NCI-H2107 (cell line): ENCODE results near the gene ARL15.

Experiments used
- DNase-seq: peaks from one replicate; lab custom pipeline; 2025; lab: John Stamatoyannopoulos, UW

Gene ARL15

DNA sequence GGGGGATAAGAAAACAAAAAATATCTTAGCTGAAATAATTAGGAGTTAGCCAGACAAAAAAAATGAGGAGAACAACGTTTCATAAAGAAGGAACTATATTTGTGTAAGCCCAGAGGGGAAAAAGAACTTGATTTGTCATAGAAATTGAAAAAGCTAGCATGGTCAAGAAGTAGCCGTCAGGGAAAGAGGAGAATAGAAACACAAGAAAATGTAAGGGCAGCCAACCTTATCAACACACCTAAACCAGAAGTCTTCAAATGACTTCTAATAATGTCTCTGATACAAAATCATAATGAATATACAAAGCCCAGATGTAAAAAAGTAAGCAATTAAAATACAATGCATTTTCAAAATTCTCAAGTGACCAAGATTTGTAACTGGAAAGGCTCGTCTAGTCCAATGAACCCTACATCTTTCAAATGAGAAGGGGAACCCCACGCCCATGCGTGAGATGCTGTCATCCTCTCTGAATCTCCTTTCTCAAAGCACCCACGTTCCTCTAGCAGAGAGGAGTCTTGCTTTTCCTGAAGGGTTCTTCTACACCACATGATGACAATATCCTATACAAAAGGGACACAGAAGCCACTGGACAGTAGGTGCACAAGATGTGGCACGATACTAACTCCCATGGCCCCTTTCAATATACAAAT, 103.7 kb downstream of the ARL15 start:
- no peak for DNase-seq

DNA sequence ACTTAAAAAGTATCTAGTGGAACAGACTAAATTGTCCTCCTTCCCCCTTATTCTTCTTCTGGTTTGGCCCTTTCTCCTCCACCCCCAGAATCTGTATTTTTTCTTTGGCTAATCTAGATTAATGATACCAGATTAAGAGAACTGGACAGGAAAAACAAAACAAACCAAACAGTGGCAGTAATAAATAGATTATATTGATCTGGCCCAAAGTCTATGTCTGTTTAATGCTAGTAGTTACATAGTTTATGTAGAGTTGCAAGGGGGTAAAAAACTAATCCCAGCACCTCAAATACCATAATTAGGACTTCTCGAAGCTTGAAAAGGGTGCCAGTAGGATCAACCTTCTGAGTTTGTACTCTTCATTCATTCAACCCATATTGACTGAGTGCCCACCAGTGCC, 104.5 kb downstream of the ARL15 start:
- DNase-seq = no peak

DNA sequence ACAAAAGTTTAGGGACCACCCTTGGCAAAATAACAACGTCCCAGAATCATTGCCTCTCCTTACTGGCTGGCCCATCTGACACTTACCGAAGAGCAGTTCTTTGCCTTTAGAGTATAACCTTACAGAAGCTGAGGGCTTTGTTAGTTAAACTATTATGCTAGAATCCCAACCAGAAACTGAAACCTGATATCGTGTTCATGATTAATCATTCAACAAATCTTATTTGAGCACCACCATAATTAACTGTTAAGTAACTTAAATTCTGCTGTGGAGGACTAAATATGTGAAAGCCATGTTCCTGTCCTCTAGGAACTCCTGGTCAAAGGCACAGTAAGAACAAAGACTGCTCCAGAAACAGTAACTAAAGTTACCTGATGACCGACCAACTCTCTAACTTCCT, 104.9 kb downstream of the ARL15 start:
- DNase-seq = no peak

DNA sequence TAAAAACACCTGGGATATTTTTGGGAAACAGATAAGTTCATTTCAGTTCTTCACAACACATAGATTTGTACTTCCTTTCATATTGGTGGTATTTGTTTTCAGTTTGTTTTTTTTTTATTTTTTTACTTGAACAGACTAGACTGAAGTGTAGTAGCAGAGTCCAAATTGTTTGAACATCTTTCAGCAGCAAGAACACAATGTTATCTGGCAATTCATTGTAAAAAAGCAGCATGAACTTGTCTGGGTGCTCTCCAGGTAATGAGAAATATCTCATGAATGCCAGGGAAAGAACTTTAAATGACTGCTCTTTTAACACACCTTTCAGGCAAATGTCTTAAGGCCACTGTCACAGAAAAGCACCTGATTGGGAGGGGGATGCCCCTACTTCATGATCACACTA, 113.4 kb downstream of the ARL15 start:
- no peak for DNase-seq

DNA sequence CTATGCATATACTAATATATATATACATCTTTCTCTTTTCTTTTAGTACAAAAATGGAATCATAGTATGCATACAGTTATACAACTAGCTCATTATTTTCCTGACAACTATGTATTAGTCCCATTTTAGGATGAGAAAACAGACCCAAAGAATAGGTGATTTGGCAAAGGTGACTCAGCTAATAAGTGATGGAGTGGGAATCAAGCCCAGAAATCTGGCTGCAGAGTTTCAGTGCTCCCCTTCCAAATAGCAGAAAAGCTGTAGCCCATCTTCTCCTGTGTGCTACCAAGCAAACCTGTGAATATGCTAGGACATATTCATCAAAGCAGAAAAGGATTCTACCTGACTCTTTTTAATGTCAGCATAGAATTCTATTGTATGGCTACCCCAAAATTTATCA, 114.7 kb downstream of the ARL15 start:
- no peak for DNase-seq

DNA sequence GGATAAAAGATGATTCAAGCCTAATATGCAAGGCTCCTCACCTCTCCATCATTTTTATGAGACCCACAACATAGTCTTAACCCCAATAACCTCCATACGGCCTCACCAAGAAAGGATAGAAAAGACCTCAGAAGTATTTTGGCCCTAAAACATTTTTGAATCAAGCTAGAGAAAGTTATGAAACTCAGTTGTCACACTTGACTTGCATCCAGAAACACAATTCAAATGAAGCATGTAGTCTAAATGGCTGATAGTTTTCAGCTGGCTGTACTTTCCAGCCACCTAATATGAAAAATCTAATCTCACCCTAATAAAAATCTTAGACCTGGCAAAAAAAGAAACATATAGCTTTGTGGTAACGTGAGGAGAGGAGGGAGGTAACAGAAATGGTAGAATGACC, 116.1 kb downstream of the ARL15 start:
- DNase-seq = no peak

DNA sequence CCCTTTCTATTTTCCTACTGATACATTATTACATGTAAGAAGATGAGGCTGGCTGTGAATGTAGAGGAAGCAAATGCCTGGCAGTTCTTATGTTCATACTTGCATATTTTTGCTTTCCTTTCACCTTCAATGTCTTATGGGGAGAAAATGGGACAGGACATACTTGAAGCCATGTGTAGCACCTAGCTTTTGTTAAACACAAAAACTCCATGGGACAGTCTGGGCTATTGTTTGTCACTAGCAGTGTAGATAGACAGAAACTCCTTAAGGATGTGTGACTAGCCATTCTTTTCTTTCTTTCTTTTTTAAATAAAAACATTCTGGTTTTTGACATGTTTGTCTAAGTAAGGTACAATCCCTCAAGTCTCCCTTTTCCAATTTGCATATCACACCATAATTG, 122.7 kb downstream of the ARL15 start:
- DNase-seq = no peak

DNA sequence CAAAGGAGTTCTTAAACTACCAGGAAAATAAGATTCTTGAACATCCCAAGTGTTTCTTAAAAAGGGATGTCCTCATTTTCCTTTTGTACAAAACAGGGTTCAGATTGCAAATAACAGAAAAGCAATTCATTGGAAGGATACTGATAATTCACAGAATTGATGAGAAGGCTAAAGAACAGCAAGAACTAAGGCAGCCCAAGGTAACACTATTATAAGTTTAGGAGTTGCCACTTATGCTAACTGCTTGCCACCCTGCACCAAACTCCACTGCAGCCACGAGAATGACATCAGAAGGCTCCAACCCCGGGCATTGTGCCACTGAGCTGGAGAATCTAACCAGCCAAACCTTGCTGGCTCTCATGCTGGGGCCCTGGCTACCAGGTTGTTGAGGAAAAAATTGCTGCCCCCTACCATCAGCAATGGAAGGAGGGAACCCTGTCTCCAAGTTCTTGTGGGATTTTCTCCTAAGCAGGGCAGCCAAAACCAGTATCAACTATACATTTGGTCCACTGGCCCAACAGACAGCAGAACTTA, 123.4 kb downstream of the ARL15 start:
- DNase-seq = no peak

DNA sequence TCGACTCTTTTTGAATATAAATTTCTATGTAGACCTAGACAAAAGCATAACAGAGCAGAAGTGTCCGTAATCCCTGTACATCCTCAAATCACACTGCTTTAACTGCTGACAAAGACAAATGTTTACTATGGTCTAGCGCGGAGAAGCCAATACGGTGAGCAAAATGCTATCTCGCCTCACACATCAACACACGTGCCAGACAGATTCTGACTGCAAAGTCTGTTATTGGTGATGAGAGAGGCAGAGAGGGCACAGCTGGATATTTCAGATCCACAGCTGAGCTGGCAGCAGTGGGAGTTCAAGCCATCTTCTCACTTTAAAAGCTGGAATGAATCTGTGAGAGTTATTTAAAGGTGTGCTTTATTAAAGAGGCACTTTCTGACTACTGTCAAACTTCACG, 124.3 kb downstream of the ARL15 start:
- DNase-seq = no peak

DNA sequence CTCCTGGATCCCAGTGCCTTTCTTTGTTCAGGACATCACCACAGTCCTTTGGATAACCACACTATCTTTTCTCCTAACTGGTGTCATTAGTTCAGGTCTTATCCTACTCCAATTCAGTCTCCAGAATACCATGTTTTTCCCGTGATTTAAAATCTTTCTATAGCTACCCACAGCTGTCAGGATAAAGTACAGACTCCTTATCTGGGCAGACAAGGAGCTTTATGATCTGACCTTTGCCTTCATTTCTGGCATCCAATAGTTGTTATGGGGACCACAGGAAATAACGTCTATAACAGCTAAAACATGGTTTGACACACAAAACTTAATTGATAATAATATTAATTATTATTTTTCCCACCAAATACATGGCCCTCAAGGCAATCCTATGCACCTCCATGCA, 125.6 kb downstream of the ARL15 start:
- DNase-seq = no peak

DNA sequence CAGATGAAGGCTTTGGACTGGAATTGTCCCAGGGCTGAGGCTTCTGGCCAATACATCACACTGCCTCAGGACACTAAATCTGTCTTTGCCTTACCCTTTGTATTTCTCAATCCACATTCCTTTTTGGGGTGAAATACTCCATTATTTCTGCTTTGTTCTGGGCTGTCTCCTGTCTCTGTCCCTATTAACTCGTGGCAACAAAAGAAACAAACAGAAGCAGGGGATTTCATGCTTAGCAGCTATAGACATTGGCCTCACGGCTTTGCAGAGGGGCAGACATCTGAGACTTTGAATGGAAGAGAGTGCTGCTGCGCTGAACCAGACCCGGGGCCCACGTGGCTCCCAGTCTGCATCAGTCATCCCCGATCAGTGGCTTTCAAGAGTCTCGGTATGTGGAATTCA, 129.7 kb downstream of the ARL15 start:
- DNase-seq = no peak

DNA sequence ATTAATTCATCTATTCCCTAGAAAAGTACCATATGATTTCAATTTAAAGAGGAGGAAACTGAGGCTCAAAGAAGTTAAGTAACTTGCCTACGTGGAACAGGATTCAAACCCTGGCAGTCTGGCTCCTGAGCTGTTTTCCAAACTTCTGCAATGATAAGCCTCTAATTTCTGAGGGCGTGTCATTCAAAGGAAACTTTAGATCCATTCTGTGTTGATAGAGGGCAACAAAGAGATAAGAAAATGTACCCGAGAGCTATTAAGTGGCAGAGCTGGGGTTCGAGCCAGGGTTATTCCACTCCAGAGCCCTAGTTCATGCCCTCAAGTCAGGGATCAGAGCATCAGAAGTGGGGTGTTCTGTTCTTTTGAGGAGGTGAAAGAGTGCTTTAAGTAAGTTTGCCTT, 131.4 kb downstream of the ARL15 start:
- DNase-seq = no peak

DNA sequence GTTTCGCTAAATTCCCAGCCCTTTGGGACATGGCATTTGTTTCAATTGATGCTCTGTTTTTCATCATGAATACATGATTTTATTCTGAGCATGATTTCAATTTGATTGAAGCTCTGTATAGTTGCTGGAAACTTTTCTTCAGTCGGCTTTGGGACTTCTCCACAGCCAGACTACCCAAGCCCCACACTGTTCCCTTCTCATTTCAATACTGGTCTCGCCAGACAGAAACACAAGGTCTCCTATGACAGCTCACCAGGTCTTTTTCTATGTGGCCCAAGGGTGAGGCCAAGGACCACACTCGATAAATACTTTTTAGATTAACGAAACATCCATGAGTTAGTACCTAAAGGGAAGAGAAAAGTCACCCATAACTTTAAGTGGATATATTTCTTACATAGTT, 132.2 kb downstream of the ARL15 start:
- no peak for DNase-seq

DNA sequence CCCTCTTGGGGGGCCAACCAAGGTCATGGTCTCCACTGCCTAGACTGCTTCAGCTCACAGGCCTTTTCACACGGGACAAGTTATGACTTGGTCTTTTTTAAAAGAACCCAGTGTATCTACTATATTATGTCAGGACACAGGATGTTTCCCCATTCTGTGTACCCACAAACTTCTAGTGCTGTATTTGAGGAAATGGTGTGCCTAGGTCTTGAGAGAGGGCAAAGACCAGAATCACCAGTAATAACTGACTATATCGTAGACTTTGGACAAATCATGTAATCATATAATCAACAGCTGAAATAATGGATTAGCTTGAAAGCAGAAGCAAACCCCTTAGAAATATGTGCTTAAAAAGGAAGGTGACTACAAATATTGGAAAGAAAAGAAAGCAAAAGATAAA, 133.3 kb downstream of the ARL15 start:
- DNase-seq = no peak

DNA sequence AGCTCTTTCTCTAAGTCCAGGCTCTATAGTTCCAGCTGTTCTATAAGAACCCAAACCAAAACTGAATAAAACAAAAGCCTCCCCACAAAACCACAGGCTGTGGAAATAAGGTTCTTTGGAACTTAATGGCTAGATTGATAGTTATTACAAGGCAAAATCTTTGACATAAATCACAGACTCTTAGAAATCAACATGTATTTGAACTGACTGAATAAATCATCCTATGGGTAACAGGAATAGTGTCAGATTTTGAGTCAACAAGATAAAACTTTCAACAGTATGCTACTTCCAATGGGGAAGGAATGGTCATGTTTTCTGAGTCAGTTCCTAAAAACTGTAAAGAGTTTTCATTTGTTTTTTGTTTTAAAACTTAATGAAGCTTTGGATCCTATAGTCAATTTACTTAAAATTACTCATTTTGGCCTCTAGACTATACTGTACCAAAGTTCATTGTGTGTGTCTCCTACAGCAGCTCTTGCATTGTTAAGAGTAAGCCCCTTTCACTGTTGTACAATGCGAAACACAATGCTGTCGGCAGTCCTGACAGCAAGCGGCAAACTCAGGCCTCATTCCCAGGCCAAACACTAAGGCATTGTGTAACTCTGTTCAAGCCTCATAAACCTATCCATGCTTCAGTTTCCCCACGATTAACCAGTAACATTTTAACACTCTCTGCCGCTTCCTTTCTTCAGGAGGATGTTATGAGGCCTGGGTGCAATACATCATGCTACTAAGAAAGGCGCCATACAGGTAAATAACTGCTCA, 134.1 kb downstream of the ARL15 start:
- no peak for DNase-seq

DNA sequence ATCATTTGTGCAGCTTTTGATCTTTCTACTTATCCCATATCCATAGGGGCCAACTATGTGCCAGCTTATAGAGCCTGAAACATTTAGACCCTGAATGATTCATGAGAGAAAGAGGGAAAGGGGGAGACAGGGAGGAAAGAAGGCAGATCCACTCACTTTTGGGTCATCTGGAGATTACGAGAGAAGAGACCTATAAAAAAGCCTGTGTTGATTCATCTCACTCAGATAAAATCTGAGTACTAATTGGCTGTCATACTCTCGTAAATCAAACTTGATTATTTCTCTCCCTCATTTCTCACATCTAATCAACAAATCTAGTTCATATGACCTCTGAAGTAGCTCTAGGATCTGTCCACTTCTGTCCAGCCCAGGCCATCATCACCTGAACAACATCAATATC, 137.1 kb downstream of the ARL15 start:
- DNase-seq = no peak

DNA sequence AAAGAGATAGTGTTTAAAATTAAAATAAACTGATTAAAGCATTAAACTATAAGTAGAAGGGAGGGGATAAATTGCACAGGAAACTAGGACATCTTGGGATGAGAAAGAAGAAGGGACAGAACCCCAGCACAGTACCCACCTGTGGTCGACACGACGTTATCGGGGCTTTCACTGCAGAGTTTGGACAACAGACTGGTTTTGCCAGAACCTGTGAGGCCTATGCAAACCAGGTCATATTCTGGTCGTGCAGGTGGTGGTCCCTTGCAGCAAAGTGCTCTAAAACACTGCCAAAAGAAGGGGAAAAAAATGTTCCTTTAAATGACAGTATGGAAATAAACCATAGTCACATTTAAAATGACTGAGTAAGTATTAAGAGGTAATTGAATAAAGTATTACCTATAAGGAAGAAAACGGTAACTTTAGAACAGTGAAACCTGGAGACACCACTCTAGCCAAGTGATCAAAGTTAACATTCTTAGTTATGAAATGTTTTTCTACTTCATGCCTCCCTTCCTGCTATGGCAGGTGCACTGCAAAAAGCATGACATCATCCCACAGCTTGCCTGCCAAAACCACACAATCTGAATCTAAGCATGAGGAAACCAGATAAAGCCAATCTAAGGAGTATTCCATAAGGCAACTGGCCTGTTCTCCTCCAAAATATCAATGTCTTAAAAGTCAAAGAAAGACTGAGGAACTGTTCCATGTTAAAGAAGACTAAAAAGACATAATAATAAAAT, 138.6 kb downstream of the ARL15 start:
- no peak for DNase-seq

DNA sequence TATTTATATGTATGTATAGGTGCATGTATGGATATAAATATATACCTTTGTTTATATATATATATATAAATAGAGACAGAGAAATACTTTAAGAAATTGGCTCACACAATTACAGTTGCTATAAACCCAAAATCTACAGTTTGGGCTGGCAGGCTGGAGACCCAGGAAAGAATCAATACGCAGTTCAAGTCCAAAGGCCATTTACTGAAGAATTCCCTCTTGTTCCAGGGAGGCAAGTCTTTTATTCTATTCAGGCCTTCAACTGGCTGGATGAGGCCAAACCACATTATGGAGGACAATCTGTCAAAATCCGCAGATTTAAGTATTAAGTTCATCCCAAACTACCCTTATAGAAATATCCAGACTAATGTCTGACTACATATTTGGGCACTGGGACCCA, 144.7 kb downstream of the ARL15 start:
- no peak for DNase-seq

DNA sequence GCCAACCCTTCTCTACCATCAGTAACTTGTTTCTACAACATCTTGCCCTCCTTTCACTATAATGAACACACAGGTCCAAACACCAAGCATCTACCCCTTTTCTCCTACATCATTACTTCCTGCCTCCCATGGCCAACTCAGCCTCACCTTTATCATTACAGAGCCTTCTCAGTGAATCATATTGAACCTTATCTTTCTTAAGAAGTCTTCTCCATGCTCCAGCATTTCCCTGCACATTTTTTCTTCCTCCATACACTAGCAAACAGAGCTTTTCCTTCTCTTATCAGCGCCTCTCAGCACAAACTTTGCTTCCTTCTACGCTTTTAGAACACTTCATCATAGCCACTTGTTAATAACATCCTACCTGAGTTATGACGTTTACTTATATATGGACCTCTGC, 148.2 kb downstream of the ARL15 start:
- no peak for DNase-seq

DNA sequence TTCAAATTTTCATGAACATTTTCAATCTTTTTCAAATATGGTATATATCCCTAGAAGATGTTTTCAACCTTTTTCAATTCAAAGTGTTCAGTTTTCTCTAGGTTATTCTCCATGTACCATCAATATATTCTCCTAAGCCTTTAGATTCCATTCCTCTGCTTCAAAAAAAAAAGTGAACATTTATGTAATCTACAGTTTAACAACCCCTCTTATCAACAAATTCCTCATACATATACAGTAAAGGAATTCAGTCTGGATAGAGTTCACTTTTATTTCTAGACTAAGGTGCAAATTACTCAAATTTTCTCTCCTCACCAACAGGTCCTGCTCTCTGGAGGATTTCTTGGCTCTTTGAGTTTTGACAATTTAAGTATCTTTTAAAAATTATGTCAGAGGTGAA, 150.0 kb downstream of the ARL15 start:
- DNase-seq = no peak

DNA sequence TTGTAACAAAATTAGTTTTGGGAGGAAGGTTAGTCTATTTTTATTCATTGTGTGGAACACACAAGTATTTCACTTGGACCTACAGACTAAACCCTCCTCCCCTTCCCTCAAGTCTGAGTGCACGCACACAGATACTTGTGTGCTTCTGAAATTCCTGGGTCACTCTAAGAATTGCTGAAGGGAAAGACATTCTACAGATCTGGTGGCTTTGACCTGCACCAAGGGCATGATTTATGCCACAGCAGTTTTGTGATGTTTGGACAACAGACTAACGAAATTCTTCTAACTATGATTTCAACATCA, 150.5 kb downstream of the ARL15 start:
- DNase-seq = no peak

DNA sequence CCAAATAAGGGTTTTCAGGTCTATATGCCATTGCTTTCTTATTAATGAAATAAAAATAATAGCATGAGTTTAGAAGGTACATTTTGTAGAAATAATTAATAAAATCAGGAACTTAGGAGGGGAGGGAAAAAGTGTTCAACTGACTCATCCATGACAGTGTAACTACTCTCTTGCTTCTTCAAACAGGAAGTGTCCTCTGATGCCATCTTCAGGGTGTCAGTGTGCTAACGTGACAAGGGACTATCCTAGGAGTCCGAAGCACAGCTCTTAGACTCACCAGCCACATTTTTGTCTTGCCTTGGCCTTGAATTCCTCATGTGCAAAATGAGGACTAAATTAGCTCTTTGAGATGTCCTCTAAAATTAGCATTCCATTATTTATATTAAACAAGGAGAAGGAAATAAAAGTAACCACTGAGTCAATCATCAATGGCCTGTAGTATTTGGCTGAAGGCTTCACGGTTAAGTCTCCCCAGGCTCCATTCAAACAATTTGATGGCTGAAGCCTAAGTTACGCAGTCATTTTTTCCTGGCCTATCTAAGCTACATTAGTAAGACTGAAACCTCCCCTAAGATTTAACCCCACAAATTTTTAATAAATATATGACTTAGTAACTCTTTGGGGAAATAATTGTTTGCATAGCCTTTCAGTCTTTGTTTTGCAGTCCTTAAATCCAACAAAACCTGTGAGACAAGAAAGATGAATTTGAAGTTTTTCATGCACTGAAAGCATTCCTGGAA, 151.1 kb downstream of the ARL15 start:
- DNase-seq = no peak

DNA sequence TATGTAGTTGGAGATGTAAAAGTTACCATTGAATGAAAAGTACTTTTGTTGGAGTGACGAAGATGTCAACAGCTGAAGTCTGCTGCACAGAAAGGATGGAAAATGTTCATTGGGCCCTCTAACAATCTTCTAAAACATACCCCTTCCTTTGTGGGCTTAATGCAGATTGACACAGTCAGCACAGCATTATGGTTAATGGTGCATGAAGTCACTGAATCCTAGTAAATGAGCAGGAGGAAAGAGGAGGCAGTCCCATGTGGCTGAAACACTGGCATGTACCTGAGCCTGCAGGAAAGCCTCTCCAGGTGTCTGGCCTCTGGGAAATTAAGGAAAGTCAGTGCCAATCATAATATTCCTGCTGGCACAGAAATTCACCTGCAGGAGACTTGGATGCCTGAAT, 153.8 kb downstream of the ARL15 start:
- DNase-seq = no peak
